K562 (cell line): ENCODE data around the gene PRKCB. TPM values are rescaled to one million over a fixed set of nuclear protein-coding genes. Genes with fewer than 3 reads are reported as not detected.

Source experiments
- ATAC-seq: fragments of 200-7000 bp; cut with Tn5 transposase; 3 replicates; pipeline ENCODE4 v1.9.1; 2020; ENCODE audit warnings: moderate library complexity
- BruUV-seq: library from RNA; stranded (reverse); fragments of 400-500 nt; replicated peaks from 2 replicates; lab custom pipeline; 2021; lab: Mats Ljungman, UMichigan
- CTCF ChIA-PET: fragments of 300-600 bp; formaldehyde crosslinking; extraction: SDS; loops from one replicate; lab custom pipeline; 2021; ENCODE audit warnings: low intra/inter-chr PET ratio; lab: Yijun Ruan, JAX
- POLR2A ChIA-PET: fragments of 300-600, 350-650 bp; sonication (Branson Sonifier 250); formaldehyde crosslinking; extraction: SDS; loops from one replicate; lab custom pipeline; 2021; ENCODE audit warnings: antibody characterized with exemption, inconsistent platforms; lab: Yijun Ruan, JAX
- DNase-seq, 4 experiments: peaks; one replicate each; pipeline versions ENCODE4 v3.0.0 to v3.0.0-alpha.2; 2011 to 2018; ENCODE audit warnings: low spot score in 3 of 4, mixed read lengths in 3 of 4; ENCODE audit errors: extremely low read depth in 1 of 4
- FAIRE-seq: peaks from 2 replicates; lab custom pipeline; 2011; peaks lifted over from hg19 to GRCh38; lab: Jason Lieb, UNC
- H2AFZ ChIP-seq: 2 replicates; pipeline ENCODE4 v1.6.0; 2011; ENCODE audit warnings: low read depth, low read length, control low read depth, inconsistent platforms
- H3K27ac ChIP-seq: fragments of 200-600 bp; 3 replicates; pipeline ENCODE4 v1.8.0; 2011; ENCODE audit warnings: low read depth, mild to moderate bottlenecking, control low read depth, inconsistent platforms, low read length, moderate library complexity, mixed read lengths; ENCODE audit errors: extremely low read depth
- H3K27me3 ChIP-seq, 2 experiments: fragments of 300-600 bp in 1 of 2; 2 replicates in 1 of 2; 3 replicates in 1 of 2; pipeline versions ENCODE4 v1.6.0 to v1.8.0; 2011; ENCODE audit warnings: inconsistent platforms in 2 of 2, low read length in 2 of 2, mild to moderate bottlenecking in 1 of 2, mixed read lengths in 1 of 2, moderate library complexity in 1 of 2; ENCODE audit not compliant: control insufficient read depth in 2 of 2, insufficient read depth in 2 of 2
- H3K36me3 ChIP-seq: fragments of 300-600 bp; 3 replicates; pipeline ENCODE4 v1.8.0; 2011; ENCODE audit warnings: mild to moderate bottlenecking, low read length, inconsistent platforms; ENCODE audit not compliant: control insufficient read depth, insufficient read depth
- H3K4me1 ChIP-seq, 2 experiments: fragments of 200-600 bp in 1 of 2; replicated peaks in 1 of 2; 2 replicates in 1 of 2; 3 replicates in 1 of 2; pipeline versions ENCODE4 v1.5.1 to v1.8.0; 2011; ENCODE audit warnings: inconsistent platforms in 2 of 2, low read length in 2 of 2, mild to moderate bottlenecking in 1 of 2, mixed read lengths in 1 of 2, moderate library complexity in 1 of 2; ENCODE audit not compliant: control insufficient read depth in 2 of 2, insufficient read depth in 2 of 2
- H3K4me2 ChIP-seq: 2 replicates; pipeline ENCODE4 v1.6.1; 2011; ENCODE audit warnings: low read length, control low read depth, inconsistent platforms, mixed read lengths; ENCODE audit not compliant: insufficient read depth
- H3K4me3 ChIP-seq: fragments of 200-600 bp; sonication (generic), shearing (Covaris generic); 2 replicates; pipeline ENCODE4 v1.5.1; 2016; ENCODE audit warnings: control low read depth, inconsistent platforms
- H3K79me2 ChIP-seq: fragments of 200-600 bp; 3 replicates; pipeline ENCODE4 v1.8.0; 2011; ENCODE audit warnings: low read length, inconsistent platforms; ENCODE audit not compliant: control insufficient read depth, insufficient read depth
- H3K9ac ChIP-seq, 2 experiments: 2 replicates each; pipeline versions ENCODE4 v1.6.0 to v1.6.1; 2011; ENCODE audit warnings: low read depth in 2 of 2, low read length in 2 of 2, control low read depth in 1 of 2, inconsistent platforms in 1 of 2, mild to moderate bottlenecking in 1 of 2, mixed read lengths in 1 of 2; ENCODE audit not compliant: insufficient read depth in 1 of 2
- H3K9me1 ChIP-seq: one replicate; pipeline ENCODE4 v1.6.0; 2011; ENCODE audit warnings: inconsistent platforms, mild to moderate bottlenecking, low read length, moderate library complexity; ENCODE audit not compliant: control insufficient read depth, insufficient read depth
- H3K9me3 ChIP-seq: replicated peaks from 2 replicates; pipeline ENCODE4 v1.5.1; 2011; ENCODE audit warnings: low read depth, low read length, inconsistent platforms; ENCODE audit not compliant: control insufficient read depth, insufficient read depth
- H4K20me1 ChIP-seq: replicated peaks from 2 replicates; pipeline ENCODE4 v1.6.1; 2011; ENCODE audit warnings: low read length, inconsistent platforms, mixed read lengths; ENCODE audit not compliant: control insufficient read depth, insufficient read depth
- ATF7 ChIP-seq: fragments of 450-650 bp; IDR thresholded peaks from 2 replicates; pipeline ENCODE4 v1.7.1; 2014; ENCODE audit warnings: mild to moderate bottlenecking, moderate library complexity
- ELF4 ChIP-seq: fragments of 450-650 bp; formaldehyde crosslinking; IDR thresholded peaks from 2 replicates; pipeline ENCODE4 v1.4.0; 2022; ENCODE audit warnings: missing genetic modification characterization
- ESRRB ChIP-seq: fragments of 250-450 bp; sonication (Bioruptor Pico); IDR thresholded peaks from 2 replicates; pipeline ENCODE4 v1.5.0; 2020; ENCODE audit warnings: mild to moderate bottlenecking, moderate library complexity, borderline replicate concordance
- ETV1 ChIP-seq: fragments of 450-650 bp; conservative IDR thresholded peaks from 2 replicates; pipeline ENCODE4 v1.6.1; 2016; ENCODE audit warnings: missing genetic modification characterization, control low read depth, low read depth, missing compliant biosample characterization
- FOXA1 ChIP-seq: fragments of 450-650 bp; IDR thresholded peaks from 2 replicates; pipeline ENCODE4 v1.6.1; 2016; ENCODE audit warnings: mild to moderate bottlenecking, borderline replicate concordance
- HOXB6 ChIP-seq: fragments of 250-450 bp; sonication (Bioruptor Pico); IDR thresholded peaks from 2 replicates; pipeline ENCODE4 v1.5.1; 2022; ENCODE audit warnings: mild to moderate bottlenecking, borderline replicate concordance
- JUN ChIP-seq, 2 experiments: sonication (generic) in 1 of 2; formaldehyde crosslinking in 1 of 2; IDR thresholded peaks; 2 replicates each; pipeline versions ENCODE4 v1.6.1 to v1.8.0; 2012 to 2022; ENCODE audit warnings: borderline replicate concordance in 2 of 2, mild to moderate bottlenecking in 2 of 2, improper control_type of control experiment in 1 of 2, low read depth in 1 of 2, low read length in 1 of 2, missing genetic modification reagents in 1 of 2
- KDM5B ChIP-seq: fragments of 200-600 bp; sonication (generic); IDR thresholded peaks from 2 replicates; pipeline ENCODE4 v1.6.1; 2012; ENCODE audit warnings: low read depth, mild to moderate bottlenecking, moderate library complexity, low read length, control low read depth, inconsistent platforms; ENCODE audit not compliant: insufficient replicate concordance
- MYNN ChIP-seq, 2 experiments: sonication (generic); formaldehyde crosslinking in 1 of 2; IDR thresholded peaks; 2 replicates each; pipeline versions ENCODE4 v1.5.0 to v1.6.1; 2016 to 2020; ENCODE audit warnings: antibody characterized with exemption in 1 of 2, missing genetic modification reagents in 1 of 2
- RHOXF2B ChIP-seq: fragments of 250-450 bp; sonication (Bioruptor Pico); conservative IDR thresholded peaks from 2 replicates; pipeline ENCODE4 v1.5.1; 2021
- ZBTB1 ChIP-seq: sonication (generic); formaldehyde crosslinking; IDR thresholded peaks from 2 replicates; pipeline ENCODE4 v1.8.1; 2023; ENCODE audit warnings: missing genetic modification reagents, low read depth, mild to moderate bottlenecking, borderline replicate concordance
- ZNF23 ChIP-seq: fragments of 250-450 bp; sonication (Bioruptor Pico); IDR thresholded peaks from 2 replicates; pipeline ENCODE4 v1.4.0; 2020; ENCODE audit warnings: mild to moderate bottlenecking
- ZNF354B ChIP-seq: fragments of 250-450 bp; sonication (Bioruptor Pico); IDR thresholded peaks from 2 replicates; pipeline ENCODE4 v1.4.0; 2020
- ZNF431 ChIP-seq: sonication (generic); formaldehyde crosslinking; IDR thresholded peaks from 2 replicates; pipeline ENCODE4 v1.8.0; 2022; ENCODE audit warnings: mild to moderate bottlenecking, missing genetic modification reagents
- ZNF75A ChIP-seq: fragments of 450-650 bp; formaldehyde crosslinking; IDR thresholded peaks from 2 replicates; pipeline ENCODE4 v1.4.0; 2020; ENCODE audit warnings: mild to moderate bottlenecking
- WGBS: fragments of 100-300 bp; shearing (Covaris generic); methylation state at CpG from one replicate; pipeline ENCODE4 v1.1.6; 2016; ENCODE audit warnings: low coverage, mixed read lengths; ENCODE audit not compliant: insufficient coverage; ENCODE audit errors: missing lambda C conversion rate; 5-methylcytosine and 5-hydroxymethylcytosine counted together
- in situ Hi-C: fragments of 300-500 bp; cut with MboI; formaldehyde crosslinking; loops from 4 replicates; pipeline ENCODE4 v1.15.0; 2018; ENCODE audit warnings: inconsistent platforms, mixed read lengths
- intact Hi-C: fragments of 100-400 bp; cut with micrococcal nuclease; formaldehyde crosslinking; loops from 2 replicates; pipeline ENCODE4 v1.14.2; 2022
- polyA plus RNA-seq, 8 experiments: library from polyadenylated mRNA; depleted of rRNA in 4 of 8; stranded (reverse) in 5 of 8; unstranded in 3 of 8; fragments of >200 nt; fragmentation: Nextera tagmentation in 2 of 8; fragmentation: Illumina TruSeq in 1 of 8; extraction: Ambion mirVana in 2 of 8; extraction: Trizol in 1 of 8; gene quantifications; 2 replicates each; pipeline versions ENCODE4 v1.2.1 to v1.2.3, GENCODE V29; 2011 to 2014; ENCODE audit warnings: inconsistent platforms in 1 of 8, missing spikeins in 1 of 8
- total RNA-seq, 7 experiments: library from RNA; depleted of rRNA in 6 of 7; stranded (reverse); fragments of >200 nt in 6 of 7; fragmentation: Illumina TruSeq in 2 of 7; extraction: Trizol in 2 of 7; gene quantifications; 2 replicates each; pipeline versions ENCODE4 v1.2.1 to v1.2.3, GENCODE V29; 2011 to 2021; ENCODE audit warnings: low replicate concordance in 1 of 7
- TF ChIP-seq, protein P1 (sequence below), 2 experiments: fragments of 450-650 bp in 1 of 2; sonication (generic) in 1 of 2; formaldehyde crosslinking in 1 of 2; IDR thresholded peaks in 1 of 2; conservative IDR thresholded peaks in 1 of 2; 2 replicates each; pipeline versions ENCODE4 v1.6.1 to v1.8.1; 2016 to 2023; ENCODE audit warnings: mild to moderate bottlenecking in 2 of 2, moderate library complexity in 2 of 2, inconsistent platforms in 1 of 2, missing genetic modification reagents in 1 of 2
- TF ChIP-seq, protein P2 (sequence below), 2 experiments: IDR thresholded peaks in 1 of 2; conservative IDR thresholded peaks in 1 of 2; 2 replicates each; pipeline ENCODE4 v1.6.1; 2016; ENCODE audit warnings: low read depth in 2 of 2, mild to moderate bottlenecking in 1 of 2, missing compliant biosample characterization in 1 of 2, missing genetic modification characterization in 1 of 2, moderate library complexity in 1 of 2

The PRKCB gene
- total and polyA plus RNA-seq, 9 of the 15 experiments (the other 6 are each of a cell fraction or from before 2014, with no cell fraction given): 49.9 to 276 (median 148) TPM

DNA sequence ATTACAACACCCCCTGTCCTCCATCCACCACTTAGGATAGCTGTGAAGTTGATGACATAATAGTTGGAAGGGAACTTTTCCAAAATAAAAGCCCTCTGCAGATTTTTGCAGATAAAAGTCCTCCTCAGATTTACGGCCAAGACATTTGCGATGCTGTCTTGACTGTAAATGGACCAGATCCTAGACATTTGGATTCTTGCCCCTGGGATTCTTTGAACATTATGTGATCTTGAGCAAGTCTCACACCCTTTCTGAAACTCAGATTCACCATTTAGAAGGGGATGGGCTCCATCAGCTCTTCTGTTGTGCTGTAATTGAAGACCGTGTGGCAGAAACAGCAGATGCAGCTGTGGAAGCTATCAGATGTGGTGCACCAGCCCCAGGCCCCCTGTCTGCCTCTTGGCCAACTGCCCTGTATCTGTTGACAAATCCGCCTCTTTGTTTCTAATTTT is 266.5 kb downstream of the PRKCB start:
- BruUV-seq: no TSS peak
- Histone ChIP-seq H3K9me3 (no peaks in the 10 kb centered on the region), H3K27ac (no peak overlapping the region), H3K36me3 (peaks cover 73% of the 10 kb centered on the region; the same call in 2 of the 3 replicates), H3K4me2 (no peak overlapping the region), H3K4me3 (no peak overlapping the region), H4K20me1 (no peaks in the 10 kb centered on the region), H3K79me2 (peaks cover 10% of the 10 kb centered on the region), H2AFZ (no peak overlapping the region), H3K4me1 (no peaks in the 10 kb centered on the region; a peak in 2 of 5 replicates), H3K27me3 (no peaks in the 10 kb centered on the region), H3K9me1 (no peaks in the 10 kb centered on the region), H3K9ac (no peak overlapping the region)
- peak; percentile 59; the same call in 2 of the 3 replicates for ATAC-seq
- ChIA-PET CTCF (no interaction called here), POLR2A (interaction anchor here (0.6 to 1.9 kb wide), 2 partner anchors 12 to 30 kb away, joined by 3 to 5 read pairs; no protein-coding TSS in a partner anchor)
- DNase-seq: peak in 2 of 4 experiments; percentile 41 to 45
- no peak for FAIRE-seq
- in situ Hi-C loops: no loop called here
- 65% methylated on average over 4 of the region's 4 CpGs for WGBS
- intact Hi-C loops: no loop called here
- TF ChIP-seq ETV1 (tag) (no peak), JUN (IDR thresholded peaks at IDR 0.05; ENCODE audit: borderline replicate concordance, low read depth, low read length) (no peak), JUN (CRISPR knock-in tag; IDR thresholded peaks at IDR 0.05; ENCODE audit: borderline replicate concordance) (no peak), ZNF431 (no peak), KDM5B (peak; percentile 48), FOXA1 (no peak), ZNF75A (no peak), MYNN (IDR thresholded peaks at IDR 0.05) (peak; percentile 100), MYNN (CRISPR knock-in tag; IDR thresholded peaks at IDR 0.05) (peak; percentile 98), ZBTB1 (CRISPR knock-in tag) (no peak), ZNF23 (CRISPR knock-in tag) (no peak), ZNF354B (no peak), ATF7 (peak; percentile 78), ELF4 (CRISPR knock-in tag) (no peak), HOXB6 (CRISPR knock-in tag) (no peak), RHOXF2B (CRISPR knock-in tag) (no peak), ESRRB (CRISPR knock-in tag) (no peak)
- TF ChIP-seq, protein P1, sequence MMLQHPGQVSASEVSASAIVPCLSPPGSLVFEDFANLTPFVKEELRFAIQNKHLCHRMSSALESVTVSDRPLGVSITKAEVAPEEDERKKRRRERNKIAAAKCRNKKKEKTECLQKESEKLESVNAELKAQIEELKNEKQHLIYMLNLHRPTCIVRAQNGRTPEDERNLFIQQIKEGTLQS (IDR thresholded peaks at IDR 0.05): peak; percentile 33
- TF ChIP-seq, protein P1 (CRISPR knock-in tag; conservative IDR thresholded peaks at IDR 0.05): no peak
- TF ChIP-seq, protein P2, sequence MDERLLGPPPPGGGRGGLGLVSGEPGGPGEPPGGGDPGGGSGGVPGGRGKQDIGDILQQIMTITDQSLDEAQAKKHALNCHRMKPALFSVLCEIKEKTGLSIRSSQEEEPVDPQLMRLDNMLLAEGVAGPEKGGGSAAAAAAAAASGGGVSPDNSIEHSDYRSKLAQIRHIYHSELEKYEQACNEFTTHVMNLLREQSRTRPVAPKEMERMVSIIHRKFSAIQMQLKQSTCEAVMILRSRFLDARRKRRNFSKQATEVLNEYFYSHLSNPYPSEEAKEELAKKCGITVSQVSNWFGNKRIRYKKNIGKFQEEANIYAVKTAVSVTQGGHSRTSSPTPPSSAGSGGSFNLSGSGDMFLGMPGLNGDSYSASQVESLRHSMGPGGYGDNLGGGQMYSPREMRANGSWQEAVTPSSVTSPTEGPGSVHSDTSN (CRISPR knock-in tag; IDR thresholded peaks at IDR 0.05; ENCODE audit: low read depth): no peak
- TF ChIP-seq, protein P2 (tag; conservative IDR thresholded peaks at IDR 0.05; ENCODE audit: low read depth): 0 out of 2 replicates have a peak, but pooled peaks have one; percentile 10
